Central memory CD8-positive, alpha-beta T cell (primary cell): ENCODE results near the gene THSD4.

Experiments used
- ATAC-seq: fragments of 150-1000 bp; cut with Tn5 transposase; replicated peaks from 2 replicates; pipeline ENCODE4 v1.10.0; 2022; ENCODE audit warnings: mild to moderate bottlenecking, moderate FRiP score, moderate number of reproducible peaks; ENCODE audit not compliant: poor library complexity, severe bottlenecking; ENCODE audit errors: extremely low read depth
- DNase-seq, 2 donors: peaks; one replicate each; pipeline ENCODE4 v3.0.0; 2021; ENCODE audit warnings: low spot score in 2 of 2
- H3K27ac Mint-ChIP-seq: one replicate; pipeline ENCODE4 v1.8.0; 2022; ENCODE audit warnings: low read depth, mild to moderate bottlenecking, moderate library complexity, mixed read lengths
- H3K27me3 Mint-ChIP-seq: one replicate; pipeline ENCODE4 v1.8.0; 2022; ENCODE audit warnings: mixed read lengths
- H3K36me3 Mint-ChIP-seq: one replicate; pipeline ENCODE4 v1.8.0; 2022; ENCODE audit warnings: mild to moderate bottlenecking, moderate library complexity, mixed read lengths; ENCODE audit not compliant: insufficient read depth
- H3K4me1 Mint-ChIP-seq: one replicate; pipeline ENCODE4 v1.8.0; 2022; ENCODE audit warnings: mixed read lengths
- H3K4me3 Mint-ChIP-seq: one replicate; pipeline ENCODE4 v1.8.0; 2022; ENCODE audit warnings: mild to moderate bottlenecking, moderate library complexity, mixed read lengths
- H3K9me3 Mint-ChIP-seq: one replicate; pipeline ENCODE4 v1.8.0; 2022; ENCODE audit warnings: mixed read lengths

THSD4 gene

GRCh38 chr15:71821547-71822129 lies 706.4 kb downstream of the THSD4 start:
- Mint-ChIP-seq H3K4me3 (no peak overlapping the region), H3K36me3 (peaks cover 10% of the 10 kb centered on the region), H3K4me1 (no peaks in the 10 kb centered on the region), H3K27ac (no peak overlapping the region), H3K27me3 (no peaks in the 10 kb centered on the region), H3K9me3 (peaks cover 8% of the 10 kb centered on the region)
- no peak for DNase-seq
- no peak for ATAC-seq

- Mint-ChIP-seq H3K4me1 (no peaks in the 10 kb centered on the region), H3K36me3 (peaks cover 16% of the 10 kb centered on the region), H3K27me3 (no peaks in the 10 kb centered on the region), H3K4me3 (no peak overlapping the region), H3K27ac (no peak overlapping the region), H3K9me3 (peaks cover 8% of the 10 kb centered on the region)
- DNase-seq, result no peak
- ATAC-seq, result no peak
These were observed 707.8 kb downstream of the THSD4 start for GRCh38 chr15:71822890-71823630.

- no peaks in the 10 kb centered on the region for H3K27me3 Mint-ChIP-seq
- peaks cover 14% of the 10 kb centered on the region for H3K36me3 Mint-ChIP-seq
- H3K4me3 Mint-ChIP-seq, result no peak overlapping the region
These were observed 708.5 kb downstream of the THSD4 start for GRCh38 chr15:71823801-71824200.

GRCh38 chr15:71825021-71825730 lies 709.9 kb downstream of the THSD4 start:
- no peaks in the 10 kb centered on the region for H3K27me3 Mint-ChIP-seq
- H3K9me3 Mint-ChIP-seq, result peaks cover 8% of the 10 kb centered on the region
- no peak overlapping the region for H3K4me3 Mint-ChIP-seq
- ATAC-seq (no peak), DNase-seq (no peak)
- no peak overlapping the region for H3K27ac Mint-ChIP-seq
- peaks cover 14% of the 10 kb centered on the region for H3K36me3 Mint-ChIP-seq
- H3K4me1 Mint-ChIP-seq, result no peaks in the 10 kb centered on the region

More at GRCh38 chr15:71823801-71824200, 708.5 kb downstream of the THSD4 start:
- DNase-seq (no peak), ATAC-seq (no peak)
- Mint-ChIP-seq H3K9me3 (peaks cover 8% of the 10 kb centered on the region), H3K27ac (no peak overlapping the region), H3K4me1 (no peaks in the 10 kb centered on the region)

GRCh38 chr15:71826196-71826595 lies 710.9 kb downstream of the THSD4 start:
- ATAC-seq, result no peak
- Mint-ChIP-seq H3K36me3 (peaks cover 14% of the 10 kb centered on the region), H3K4me3 (no peak overlapping the region), H3K4me1 (no peaks in the 10 kb centered on the region), H3K27ac (no peak overlapping the region), H3K9me3 (peaks cover 8% of the 10 kb centered on the region), H3K27me3 (no peaks in the 10 kb centered on the region)
- DNase-seq, result no peak

- H3K36me3 Mint-ChIP-seq, result peaks cover 11% of the 10 kb centered on the region
- H3K4me3 Mint-ChIP-seq, result no peak overlapping the region
- H3K27me3 Mint-ChIP-seq, result no peaks in the 10 kb centered on the region
- H3K9me3 Mint-ChIP-seq, result no peaks in the 10 kb centered on the region
- no peak overlapping the region for H3K27ac Mint-ChIP-seq
- no peaks in the 10 kb centered on the region for H3K4me1 Mint-ChIP-seq
- no peak for DNase-seq
- no peak for ATAC-seq
These were observed 715.7 kb downstream of the THSD4 start for GRCh38 chr15:71830981-71831380.
